GM15510 (cell line): Measurements from ENCODE around the gene PHF12.

Source experiments
- POLR2A ChIP-seq: IDR thresholded peaks from 3 replicates; pipeline ENCODE4 v1.6.1; 2011; ENCODE audit warnings: borderline replicate concordance; ENCODE audit not compliant: insufficient read length; ENCODE audit errors: extremely low read depth

Gene PHF12

DNA sequence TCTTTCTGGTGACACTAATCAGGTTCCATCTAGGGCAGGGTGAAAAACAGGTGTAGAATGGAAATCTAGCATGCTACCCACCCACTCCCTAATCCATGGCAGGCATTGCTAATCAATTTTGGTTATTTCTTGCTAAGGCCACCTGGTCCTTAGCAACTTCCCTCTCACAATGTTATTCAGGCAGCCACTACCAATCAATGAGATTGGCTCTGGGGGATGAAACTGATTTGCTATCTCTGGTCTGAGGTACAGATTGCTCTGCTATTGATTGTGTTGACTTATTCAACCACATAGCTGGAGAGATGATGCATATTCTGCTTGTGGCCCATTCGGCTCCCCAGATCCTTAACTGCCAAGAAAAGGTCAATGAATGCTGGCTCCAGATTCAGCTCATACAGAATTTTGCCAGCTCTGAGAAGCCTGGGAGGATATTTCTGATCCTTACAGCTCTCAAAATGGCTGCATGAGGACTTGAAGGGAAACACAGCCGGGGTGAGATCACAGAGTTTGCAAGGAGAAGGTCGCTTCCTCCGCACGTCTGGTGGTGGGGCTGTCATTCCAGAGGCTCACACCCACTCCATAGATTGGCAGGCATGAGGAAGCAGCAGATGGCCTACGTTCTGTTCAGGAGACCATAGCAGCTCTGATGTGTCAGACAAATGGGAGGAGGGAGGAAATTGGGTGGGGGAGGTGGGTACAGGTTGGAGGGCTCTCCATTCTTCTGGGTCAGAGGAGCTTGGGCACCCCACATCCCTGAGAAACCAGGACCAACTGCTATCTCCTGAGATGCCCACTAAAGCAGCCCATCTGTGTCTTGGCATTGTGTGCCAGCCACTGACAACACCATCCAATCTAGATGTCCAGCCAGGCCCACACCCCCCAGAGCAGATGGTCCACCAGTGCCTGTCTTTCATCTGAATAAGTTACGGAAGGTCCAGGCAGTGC, 32.2 kb upstream of the PHF12 start:
- no peak for TF ChIP-seq POLR2A

DNA sequence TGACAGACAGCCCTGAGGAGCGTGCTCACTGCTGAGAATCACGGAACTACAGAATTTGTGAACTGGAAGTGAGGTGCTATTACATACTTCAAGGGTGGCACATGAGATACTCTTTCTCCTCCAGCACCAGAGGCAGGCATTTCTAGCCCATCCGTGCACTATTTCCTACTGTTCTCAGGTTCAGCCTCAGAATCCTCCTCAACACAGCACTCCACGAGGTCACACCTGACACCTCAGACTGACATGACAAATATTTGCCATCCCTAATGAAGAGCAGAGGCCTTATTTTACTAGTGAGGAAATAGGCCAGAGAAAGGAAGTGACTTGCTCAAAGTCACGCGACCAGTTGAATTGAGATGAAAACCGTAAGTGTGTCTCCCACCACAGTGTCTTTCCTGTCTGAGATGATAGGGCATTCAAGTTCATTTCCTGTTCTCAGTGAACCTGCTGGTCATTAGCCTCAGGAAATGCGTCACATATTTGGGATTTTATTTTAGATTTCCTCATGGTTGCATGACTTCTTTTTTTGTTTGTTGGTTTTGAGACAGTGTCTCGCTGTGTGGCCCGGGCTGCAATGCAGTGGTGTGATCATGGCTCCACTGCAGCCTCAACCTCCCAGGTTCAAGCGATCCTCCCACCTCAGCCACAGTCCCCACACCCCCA, 30.9 kb upstream of the PHF12 start:
- no peak for TF ChIP-seq POLR2A

DNA sequence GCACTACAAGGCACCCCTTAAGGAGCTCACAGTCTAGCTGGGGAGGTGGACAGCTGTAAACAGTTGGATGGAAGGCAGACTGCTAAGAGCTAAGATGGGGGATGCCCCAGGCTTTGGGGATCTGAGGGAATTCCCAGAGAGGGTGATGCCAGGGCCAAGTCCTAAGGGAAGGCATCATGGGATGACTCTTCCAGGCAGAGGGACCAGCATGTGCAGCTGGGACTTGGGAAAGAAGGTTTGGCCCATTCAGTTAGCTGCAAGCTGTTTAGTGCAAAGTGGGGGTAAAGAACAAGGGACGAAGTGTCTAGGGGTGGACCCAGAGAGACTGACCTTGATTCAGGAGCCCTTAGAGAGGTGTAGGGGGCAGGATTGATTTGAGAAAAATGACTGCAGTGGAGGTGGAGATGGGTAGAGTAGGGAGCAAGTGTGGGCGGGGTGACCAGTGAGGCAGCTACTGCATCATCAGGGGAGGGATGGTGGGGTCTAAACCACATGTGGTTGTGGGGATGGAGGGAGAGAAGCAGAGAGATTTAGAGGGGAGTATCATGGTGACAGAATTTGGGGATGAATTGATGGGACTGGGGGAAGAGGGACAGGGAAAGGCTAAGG, 27.1 kb upstream of the PHF12 start:
- no peak for TF ChIP-seq POLR2A

DNA sequence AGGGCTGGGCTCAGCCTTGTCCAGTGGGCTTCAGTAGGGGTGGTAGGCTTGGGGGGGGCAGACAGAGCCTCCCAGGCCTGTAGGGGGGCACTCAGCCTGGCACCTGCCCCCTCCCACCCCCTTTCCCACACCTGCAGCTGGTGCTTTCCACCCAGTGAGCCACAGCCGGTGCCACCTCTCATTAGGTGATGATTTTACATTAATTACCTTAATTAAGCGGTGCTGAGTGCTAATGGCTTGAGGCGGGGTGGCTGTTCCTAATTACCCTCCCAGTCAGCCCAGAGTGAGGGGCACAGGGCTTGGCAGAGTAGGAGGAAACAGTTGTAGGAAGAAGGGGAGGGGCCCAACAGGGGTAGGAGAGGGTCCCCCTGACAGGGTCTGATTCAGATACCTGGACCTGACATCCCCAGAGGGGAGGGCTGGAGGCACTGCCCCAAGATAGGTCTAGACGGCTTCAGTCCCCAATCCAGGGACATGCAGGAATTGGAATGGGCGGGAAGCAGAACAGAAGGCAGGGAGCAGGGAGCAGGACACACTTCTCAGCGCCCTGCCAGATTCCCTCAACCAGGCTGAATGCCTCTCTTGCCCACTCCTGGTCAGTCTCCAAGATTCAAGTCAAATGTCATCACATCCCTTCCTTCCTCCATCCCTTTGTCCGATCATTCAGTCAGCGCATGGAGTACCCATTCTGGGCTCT, 26.5 kb upstream of the PHF12 start:
- no peak for TF ChIP-seq POLR2A

DNA sequence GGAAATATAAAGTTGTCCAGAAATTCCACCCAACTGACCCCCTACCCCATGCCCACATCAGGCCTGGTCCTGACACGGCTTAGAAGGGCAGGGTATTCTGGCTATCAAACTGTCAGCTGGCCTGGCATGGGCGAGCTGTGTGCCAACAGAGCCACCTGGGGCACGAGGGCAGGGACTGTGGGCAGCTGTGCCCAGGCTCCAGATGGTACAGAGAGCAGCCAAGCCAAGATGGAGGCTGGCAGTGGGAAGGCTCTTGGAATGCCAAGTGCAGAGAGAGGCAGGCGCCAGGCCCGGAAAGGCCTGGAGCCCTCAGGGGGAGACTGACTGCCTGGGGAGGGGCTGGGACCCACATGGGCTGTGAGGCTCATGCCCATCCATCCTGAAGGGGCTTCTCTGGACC, 24.3 kb upstream of the PHF12 start:
- no peak for TF ChIP-seq POLR2A

DNA sequence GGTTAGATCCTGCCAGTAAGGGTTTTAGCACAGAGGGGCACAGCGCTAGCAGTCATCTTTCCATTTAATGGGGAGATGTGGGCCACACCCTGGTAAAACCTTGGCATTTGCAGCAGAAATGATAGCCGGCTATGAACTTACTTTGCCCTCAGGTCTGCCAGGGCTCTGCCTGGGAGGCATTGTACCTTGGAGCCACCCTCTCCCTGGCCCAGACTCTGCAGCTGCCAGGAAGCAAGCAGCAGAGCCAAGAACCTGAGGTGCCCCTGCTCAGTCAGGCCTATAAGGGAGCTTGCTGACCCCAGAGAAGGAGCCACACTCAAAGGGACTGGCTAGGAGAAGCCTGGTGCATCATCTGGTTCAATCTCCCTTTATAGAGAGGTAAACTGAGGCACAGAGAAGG, 23.7 kb upstream of the PHF12 start:
- TF ChIP-seq POLR2A = no peak

DNA sequence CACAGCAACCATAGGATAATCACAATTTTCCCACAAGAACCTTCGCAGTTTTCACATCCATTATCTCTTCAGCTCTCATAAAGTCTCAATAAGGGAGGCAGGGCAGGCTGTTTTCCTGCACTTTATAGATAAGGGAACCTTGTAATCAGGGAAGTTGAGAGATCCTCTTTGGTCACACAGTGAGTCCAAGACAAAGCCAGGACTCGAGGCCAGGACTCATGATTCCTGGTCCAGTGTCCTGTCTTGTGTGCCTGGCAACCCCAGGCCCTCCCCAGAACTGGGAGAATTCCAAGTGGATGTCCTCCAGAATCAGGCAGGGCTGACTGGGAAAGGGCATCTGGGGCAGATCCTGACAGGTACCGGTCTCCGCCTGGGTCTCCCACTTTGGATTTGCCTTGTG, 23.1 kb upstream of the PHF12 start:
- no peak for TF ChIP-seq POLR2A

DNA sequence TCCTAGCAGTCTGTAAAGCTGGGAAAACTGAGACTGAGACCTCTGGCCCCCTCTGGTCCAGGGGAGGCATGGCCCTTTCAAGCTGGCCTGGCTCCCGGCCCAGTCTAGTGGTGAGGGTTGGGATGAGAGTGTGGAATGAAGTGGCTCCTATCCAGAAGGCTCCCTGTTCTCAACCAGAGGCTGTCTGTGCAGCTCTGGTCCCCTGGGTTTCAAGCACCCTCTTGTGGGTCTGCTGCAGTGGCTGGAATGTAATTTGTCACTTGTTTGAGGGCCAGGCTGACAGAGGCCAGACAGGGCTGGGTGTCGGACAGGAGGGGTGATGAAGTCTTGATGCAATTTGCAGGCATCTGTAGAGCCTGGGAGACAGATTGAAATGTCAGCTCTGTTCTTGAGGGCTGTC, 22.1 kb upstream of the PHF12 start:
- TF ChIP-seq POLR2A = no peak

DNA sequence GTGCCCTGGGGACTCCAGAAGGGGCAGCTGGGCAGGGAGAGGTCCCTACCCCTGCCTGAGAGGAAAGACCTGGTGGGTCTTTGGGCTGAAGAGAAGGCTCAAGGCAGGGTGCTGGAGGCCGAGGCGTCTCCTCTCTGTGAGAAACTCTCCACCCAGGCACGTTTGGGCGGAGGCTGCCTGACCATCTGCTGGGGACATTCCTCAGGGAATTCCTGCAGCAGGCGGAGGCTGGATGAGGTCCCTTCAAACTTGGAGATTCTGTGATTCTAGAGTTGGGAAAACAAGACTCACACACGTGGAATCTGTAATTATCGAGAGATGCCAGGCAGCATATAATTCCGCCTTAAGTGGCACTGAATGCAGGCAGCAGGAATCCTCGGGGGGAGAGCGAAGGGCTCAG, 21.1 kb upstream of the PHF12 start:
- TF ChIP-seq POLR2A = no peak

DNA sequence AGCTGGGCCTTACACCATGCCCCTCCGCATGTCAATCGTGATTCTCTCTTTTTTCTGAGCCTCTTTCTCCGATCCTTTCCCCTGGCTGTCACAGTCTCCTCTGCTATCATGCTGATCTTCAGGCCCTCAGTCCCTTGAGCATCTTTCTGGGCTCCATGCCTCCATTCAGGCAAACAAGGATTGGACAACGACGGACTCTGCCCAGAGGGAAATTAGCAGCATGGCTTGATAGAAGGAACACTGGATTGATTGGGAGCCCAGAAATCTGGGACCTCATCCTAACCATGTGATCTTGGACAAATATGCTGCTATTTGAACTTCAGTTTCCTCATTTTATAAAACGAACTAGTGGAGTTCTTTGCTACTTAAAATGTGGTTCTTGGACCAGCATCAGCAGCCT, 19.6 kb upstream of the PHF12 start:
- no peak for TF ChIP-seq POLR2A

DNA sequence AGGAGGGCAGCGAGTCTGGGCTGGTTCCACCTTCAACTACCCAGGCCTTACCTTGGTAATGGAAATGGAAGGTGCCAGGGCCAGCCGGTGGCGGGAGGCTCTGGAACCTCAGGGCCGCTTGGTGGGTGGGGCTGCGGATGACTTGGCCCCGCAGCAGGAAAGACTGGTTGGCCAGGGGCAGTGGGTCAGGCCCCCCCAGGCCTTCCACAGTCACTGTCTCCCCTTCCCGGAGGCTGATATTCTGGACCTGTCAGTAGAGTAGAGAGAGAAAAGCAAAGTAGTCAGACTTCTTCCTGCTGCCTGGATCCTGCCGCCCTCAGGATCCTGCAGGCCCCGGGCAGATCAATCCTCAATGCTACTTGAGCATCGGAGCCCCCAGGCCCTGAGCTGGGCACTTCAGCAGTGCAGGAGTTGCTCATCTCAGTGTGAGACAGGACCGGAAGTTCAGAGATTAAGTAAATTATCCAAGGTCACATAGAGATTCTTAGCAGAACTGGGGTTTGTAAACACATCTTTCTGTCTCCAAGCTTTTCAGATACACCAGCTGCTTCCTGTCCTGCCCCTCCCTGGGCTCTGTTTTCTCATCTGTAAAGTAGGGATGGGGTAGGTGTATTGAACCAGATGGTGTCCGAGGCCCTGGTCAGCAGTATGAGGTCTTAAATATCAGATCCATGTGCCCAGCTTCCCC, 18.5 kb upstream of the PHF12 start:
- no peak for TF ChIP-seq POLR2A

DNA sequence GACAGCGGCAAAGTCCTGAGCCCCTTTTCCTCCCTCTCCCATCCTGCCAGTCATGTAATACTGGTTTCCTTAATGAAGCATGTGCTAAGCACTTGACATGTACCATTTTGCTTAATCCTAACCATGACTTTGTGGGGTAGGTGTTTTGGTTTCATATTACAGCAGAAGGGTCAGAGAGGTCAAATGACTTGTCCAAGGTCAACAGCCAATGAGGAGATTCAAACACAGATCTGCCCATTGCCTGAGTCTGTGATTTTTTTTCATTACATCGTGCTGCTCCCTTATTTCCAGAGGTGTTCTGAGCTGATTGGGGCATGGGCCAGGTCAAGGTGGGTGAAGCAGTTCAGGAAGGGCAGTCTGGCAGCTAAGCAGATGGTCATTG, 17.6 kb upstream of the PHF12 start:
- TF ChIP-seq POLR2A = no peak

DNA sequence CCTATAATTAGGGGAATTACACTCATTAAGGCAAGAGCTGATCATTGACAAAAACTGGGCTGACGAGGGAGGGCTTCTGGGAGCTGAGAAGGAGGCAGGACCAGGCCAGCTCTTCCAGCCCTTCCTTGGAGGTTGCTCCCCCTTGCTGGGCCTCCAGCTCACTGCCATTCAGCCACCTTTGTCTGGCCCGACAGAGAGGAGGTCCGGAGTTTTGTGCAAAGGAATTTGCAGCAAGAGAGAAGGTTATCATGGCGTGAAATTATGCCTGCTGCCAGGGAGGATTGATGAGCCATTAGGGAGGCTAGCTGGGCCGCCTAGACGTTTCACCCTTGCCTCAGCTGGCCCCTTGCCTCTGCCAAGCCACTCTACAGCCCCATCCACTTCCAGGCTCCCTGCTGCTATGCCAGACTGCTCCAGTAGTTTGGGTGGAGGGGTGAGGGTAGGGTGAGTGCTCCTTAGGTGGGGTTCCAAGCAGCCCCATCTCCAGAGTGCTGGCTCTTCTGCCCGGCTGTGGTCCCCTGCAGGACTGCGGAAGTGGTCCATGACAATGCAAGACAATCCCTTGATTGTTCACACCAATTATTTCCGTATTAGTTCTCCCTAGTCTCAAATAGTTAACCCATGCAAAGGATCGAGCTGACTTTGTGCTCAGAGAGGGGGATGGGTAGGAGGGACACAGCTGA, 17.1 kb upstream of the PHF12 start:
- TF ChIP-seq POLR2A = no peak

DNA sequence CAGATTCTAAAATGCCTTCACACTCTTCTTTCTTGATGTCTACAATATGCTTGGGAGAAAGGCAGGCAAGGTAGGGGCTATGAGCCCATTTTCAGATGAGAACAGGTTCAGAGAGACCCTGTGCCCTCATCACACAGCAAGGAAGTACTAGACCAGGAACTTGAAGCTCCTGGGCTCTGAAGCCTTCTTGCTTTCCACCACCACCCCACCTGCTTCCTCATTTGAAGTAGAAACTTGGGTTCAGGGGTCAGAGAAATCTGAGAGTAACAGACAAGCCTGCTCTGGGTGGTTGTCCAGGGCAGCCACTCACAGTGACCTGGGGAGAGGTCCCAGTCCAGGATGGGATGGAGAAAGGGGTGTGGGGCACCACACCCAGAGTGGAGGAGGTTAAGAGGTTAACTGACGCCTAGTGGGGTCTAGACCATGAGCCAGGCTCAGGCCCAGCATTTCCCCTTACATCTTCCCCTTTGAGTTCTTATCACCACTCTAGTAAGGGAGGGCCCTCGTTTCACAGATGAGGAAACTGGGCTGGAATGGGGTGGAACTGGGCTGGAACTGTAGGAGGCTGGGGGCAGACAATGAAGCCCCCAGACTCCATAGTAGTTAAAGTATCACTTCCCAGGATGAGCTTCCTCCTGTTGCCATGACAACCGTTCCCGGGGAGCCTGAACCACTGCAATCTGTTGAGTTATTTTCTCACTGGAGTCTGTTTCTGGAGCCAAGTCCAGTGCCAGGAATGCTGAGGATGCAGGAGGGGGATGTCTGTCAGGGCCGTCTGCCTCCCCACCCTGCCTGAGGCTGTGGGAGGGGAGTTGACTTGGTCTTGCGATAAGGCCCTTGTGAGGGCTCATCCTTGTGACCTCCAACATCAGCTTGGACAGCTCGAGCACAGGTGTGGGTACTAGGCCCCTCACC, 16.2 kb upstream of the PHF12 start:
- TF ChIP-seq POLR2A = no peak

DNA sequence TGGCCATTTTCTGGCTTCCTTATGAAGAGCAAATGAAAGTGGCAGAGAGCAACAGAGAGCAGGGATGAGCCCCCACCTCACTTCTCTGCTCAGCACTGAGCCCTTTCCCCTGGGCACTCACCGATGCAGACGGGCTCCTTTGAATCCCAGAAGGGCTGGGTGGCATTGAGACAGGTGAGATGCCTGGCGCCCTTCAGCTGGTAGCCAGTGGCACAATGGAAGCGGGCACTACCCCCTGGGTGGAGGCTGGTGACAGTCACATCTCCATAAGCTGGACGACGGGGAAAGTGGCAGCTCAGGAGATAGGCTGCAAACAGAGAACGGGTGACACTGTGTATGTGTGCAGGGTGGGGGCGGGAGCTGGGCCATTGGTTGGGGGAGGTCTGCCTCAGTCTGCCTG, 12.5 kb upstream of the PHF12 start:
- no peak for TF ChIP-seq POLR2A
